Endodermal cell (in vitro differentiated cells): ENCODE results near the gene ABCG4. TPM values are rescaled to one million over a fixed set of nuclear protein-coding genes. Genes with fewer than 3 reads are reported as not detected.
"Not testable (repeated sequence)": the region's sequence is repeated elsewhere in the genome, so short reads cannot be mapped to it uniquely, and the experiment has no call there.

Experiments
- DNase-seq: peaks from one replicate; pipeline ENCODE4 v3.0.0-alpha.2; 2017
- H3K27ac ChIP-seq: 2 replicates; pipeline ENCODE4 v1.5.1; 2013; ENCODE audit warnings: mild to moderate bottlenecking, low read depth, low read length, moderate library complexity
- H3K27me3 ChIP-seq: 2 replicates; pipeline ENCODE4 v1.6.1; 2013; ENCODE audit warnings: mild to moderate bottlenecking, low read length, moderate library complexity; ENCODE audit not compliant: insufficient read depth, control insufficient read depth, poor library complexity, severe bottlenecking
- H3K36me3 ChIP-seq: 2 replicates; pipeline ENCODE4 v1.7.0; 2013; ENCODE audit warnings: mild to moderate bottlenecking, low read length, moderate library complexity; ENCODE audit not compliant: control insufficient read depth, insufficient read depth
- H3K4me1 ChIP-seq: one replicate; pipeline ENCODE4 v1.7.0; 2013; ENCODE audit warnings: low read length; ENCODE audit not compliant: control insufficient read depth, insufficient read depth
- H3K4me3 ChIP-seq: 2 replicates; pipeline ENCODE4 v1.5.1; 2013; ENCODE audit warnings: mild to moderate bottlenecking, low read length, moderate library complexity
- H3K9ac ChIP-seq: 2 replicates; pipeline ENCODE4 v1.6.1; 2013; ENCODE audit warnings: mild to moderate bottlenecking, low read length, moderate library complexity; ENCODE audit not compliant: poor library complexity, severe bottlenecking; ENCODE audit errors: extremely low read depth
- H3K9me3 ChIP-seq: 2 replicates; pipeline ENCODE4 v1.6.1; 2013; ENCODE audit warnings: mild to moderate bottlenecking, low read length, moderate library complexity; ENCODE audit not compliant: control insufficient read depth
- H3K27ac Mint-ChIP-seq: 2 replicates; pipeline ENCODE4 v1.8.0; 2020; ENCODE audit warnings: mixed read lengths
- H3K27me3 Mint-ChIP-seq: 2 replicates; pipeline ENCODE4 v1.8.0; 2021; ENCODE audit warnings: mild to moderate bottlenecking, mixed read lengths; ENCODE audit not compliant: insufficient read depth
- H3K36me3 Mint-ChIP-seq: 2 replicates; pipeline ENCODE4 v1.8.0; 2020; ENCODE audit warnings: low read depth, mixed read lengths
- H3K4me1 Mint-ChIP-seq: 2 replicates; pipeline ENCODE4 v1.8.0; 2020; ENCODE audit warnings: mixed read lengths
- H3K4me3 Mint-ChIP-seq: 2 replicates; pipeline ENCODE4 v1.8.0; 2020; ENCODE audit warnings: mild to moderate bottlenecking, moderate library complexity, mixed read lengths
- H3K9me3 Mint-ChIP-seq: 2 replicates; pipeline ENCODE4 v1.8.0; 2020; ENCODE audit warnings: mild to moderate bottlenecking, mixed read lengths
- WGBS, 2 experiments: methylation state at CpG; one replicate each; pipeline versions ENCODE4 v1.1.5 to v1.1.7; 2013; ENCODE audit warnings: missing lambda C conversion rate in 2 of 2, mixed read lengths in 1 of 2; ENCODE audit not compliant: insufficient coverage in 1 of 2, insufficient read length in 1 of 2; 5-methylcytosine and 5-hydroxymethylcytosine counted together
- total RNA-seq, 2 donors: library from RNA; stranded (reverse); fragmentation: NEBNext Ultra II Directional in 1 of 2; extraction: Animal tissue kit (Norgen Biotek cat#: 25700) in 1 of 2; gene quantifications; 2 replicates in 1 of 2; 3 replicates in 1 of 2; pipeline ENCODE4 v1.2.1, GENCODE V29; 2021
- TF ChIP-seq, protein P1 (sequence below): fragments of 200-600 bp; sonication (generic); conservative IDR thresholded peaks from 2 replicates; pipeline ENCODE4 v1.5.0; 2021; ENCODE audit warnings: antibody characterized with exemption, mild to moderate bottlenecking

Gene ABCG4
- total RNA-seq, 2 donors from 2014 or later = 1.5 to 1.8 TPM

DNA sequence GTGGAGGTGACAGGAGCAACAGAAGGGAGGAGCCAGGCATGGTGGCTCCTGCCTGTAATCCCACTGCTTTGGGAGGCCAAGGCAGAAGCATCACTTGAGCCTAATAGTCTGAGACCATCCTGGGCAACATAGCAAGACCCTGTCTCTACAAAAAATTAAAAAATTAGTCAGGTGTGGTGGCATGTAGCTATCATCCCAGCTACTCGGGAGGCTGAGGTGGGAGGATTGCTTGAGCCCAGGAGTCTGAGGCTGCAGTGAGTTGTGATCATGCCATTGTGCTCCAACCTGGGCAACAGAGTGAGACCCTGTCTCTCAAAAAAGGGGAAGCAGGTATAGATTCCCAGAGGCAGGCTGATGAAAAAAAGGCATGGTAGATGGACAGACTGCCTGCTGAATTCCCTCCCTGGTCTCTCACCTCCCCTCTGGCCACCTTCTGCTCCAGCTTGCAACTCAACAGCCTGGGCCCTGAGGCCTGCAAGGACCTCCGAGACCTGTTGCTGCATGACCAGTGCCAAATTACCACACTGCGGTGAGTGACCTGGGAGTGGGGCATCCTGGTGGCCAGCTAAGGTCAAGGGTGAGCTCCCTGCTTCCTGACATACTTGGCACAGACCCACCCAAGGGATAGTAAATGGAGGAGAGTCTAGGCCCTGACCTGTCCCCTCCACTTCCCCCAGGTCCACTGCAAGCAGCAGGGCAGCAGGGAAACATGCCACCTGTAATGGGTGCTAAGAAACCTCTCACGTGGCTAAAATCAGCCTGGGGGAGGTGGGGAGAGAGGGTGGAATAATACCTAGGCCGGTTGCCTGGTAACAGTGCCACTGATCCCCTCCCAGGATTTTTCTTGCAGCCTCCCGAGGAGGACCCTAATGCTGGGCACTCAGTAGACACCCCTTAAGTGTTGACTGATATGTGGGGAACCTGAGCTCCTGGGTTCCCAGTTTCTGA lies 32.2 kb downstream of the ABCG4 start:
- H3K27ac Mint-ChIP-seq = no peak overlapping the region

DNA sequence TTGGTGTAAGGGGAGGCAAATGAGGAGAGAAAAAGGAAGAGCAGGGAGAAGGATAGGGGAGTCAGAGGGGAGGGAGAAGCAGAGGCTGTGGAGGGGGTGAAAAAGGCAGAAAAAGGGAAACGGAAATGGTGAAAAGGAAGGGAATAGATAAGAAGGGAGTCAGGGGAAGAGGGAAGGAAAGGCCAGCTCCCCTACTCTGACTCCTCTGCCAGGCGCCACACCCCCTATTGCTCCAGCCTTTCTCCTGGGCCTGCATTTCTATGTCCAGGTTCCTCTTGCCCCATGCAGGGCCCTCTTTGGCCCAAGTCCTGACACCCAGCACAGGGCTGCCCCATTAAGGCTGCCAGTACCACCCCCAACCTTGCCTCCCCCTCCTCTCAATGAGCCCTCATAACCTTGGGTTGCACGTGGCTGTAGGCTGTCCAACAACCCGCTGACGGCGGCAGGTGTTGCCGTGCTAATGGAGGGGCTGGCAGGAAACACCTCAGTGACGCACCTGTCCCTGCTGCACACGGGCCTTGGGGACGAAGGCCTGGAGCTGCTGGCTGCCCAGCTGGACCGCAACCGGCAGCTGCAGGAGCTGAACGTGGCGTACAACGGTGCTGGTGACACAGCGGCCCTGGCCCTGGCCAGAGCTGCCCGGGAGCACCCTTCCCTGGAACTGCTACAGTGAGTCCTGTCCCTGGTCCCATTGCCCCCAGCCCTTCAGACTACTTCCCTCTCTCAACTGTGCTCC lies 33.0 kb downstream of the ABCG4 start:
- no peak overlapping the region for H3K27ac Mint-ChIP-seq
- H3K9me3 ChIP-seq = no peaks in the 10 kb centered on the region
- H3K36me3 Mint-ChIP-seq = peaks cover 17% of the 10 kb centered on the region
- no peak overlapping the region for H3K4me3 ChIP-seq
- no peak overlapping the region for H3K9ac ChIP-seq
- no peak overlapping the region for H3K4me3 Mint-ChIP-seq
- WGBS, 2 experiments = 88 to 92% methylated on average over 13 to 17 of the region's 17 CpGs
- H3K36me3 ChIP-seq = no peaks in the 10 kb centered on the region
- no peaks in the 10 kb centered on the region for H3K9me3 Mint-ChIP-seq
- H3K27me3 ChIP-seq = no peaks in the 10 kb centered on the region
- TF ChIP-seq, protein P1, sequence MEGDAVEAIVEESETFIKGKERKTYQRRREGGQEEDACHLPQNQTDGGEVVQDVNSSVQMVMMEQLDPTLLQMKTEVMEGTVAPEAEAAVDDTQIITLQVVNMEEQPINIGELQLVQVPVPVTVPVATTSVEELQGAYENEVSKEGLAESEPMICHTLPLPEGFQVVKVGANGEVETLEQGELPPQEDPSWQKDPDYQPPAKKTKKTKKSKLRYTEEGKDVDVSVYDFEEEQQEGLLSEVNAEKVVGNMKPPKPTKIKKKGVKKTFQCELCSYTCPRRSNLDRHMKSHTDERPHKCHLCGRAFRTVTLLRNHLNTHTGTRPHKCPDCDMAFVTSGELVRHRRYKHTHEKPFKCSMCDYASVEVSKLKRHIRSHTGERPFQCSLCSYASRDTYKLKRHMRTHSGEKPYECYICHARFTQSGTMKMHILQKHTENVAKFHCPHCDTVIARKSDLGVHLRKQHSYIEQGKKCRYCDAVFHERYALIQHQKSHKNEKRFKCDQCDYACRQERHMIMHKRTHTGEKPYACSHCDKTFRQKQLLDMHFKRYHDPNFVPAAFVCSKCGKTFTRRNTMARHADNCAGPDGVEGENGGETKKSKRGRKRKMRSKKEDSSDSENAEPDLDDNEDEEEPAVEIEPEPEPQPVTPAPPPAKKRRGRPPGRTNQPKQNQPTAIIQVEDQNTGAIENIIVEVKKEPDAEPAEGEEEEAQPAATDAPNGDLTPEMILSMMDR = no peak
- peaks cover 12% of the 10 kb centered on the region for H3K4me1 Mint-ChIP-seq
- H3K27ac ChIP-seq = no peak overlapping the region
- no peak for DNase-seq
- no peaks in the 10 kb centered on the region for H3K4me1 ChIP-seq
- H3K27me3 Mint-ChIP-seq = peaks cover 4% of the 10 kb centered on the region

More for the DNA sequence above, 32.2 kb downstream of the ABCG4 start:
- Histone ChIP-seq H3K4me3 (no peak overlapping the region), H3K4me1 (no peaks in the 10 kb centered on the region), H3K9ac (no peak overlapping the region), H3K27ac (no peak overlapping the region), H3K27me3 (no peaks in the 10 kb centered on the region), H3K36me3 (no peaks in the 10 kb centered on the region), H3K9me3 (no peaks in the 10 kb centered on the region)
- TF ChIP-seq, protein P1 = no peak
- Mint-ChIP-seq H3K36me3 (peaks cover 19% of the 10 kb centered on the region), H3K27me3 (peaks cover 1% of the 10 kb centered on the region), H3K4me1 (peaks cover 8% of the 10 kb centered on the region), H3K4me3 (no peak overlapping the region), H3K9me3 (no peaks in the 10 kb centered on the region)
- DNase-seq = no peak
- WGBS, 2 experiments = 84 to 89% methylated on average over 4 to 6 of the region's 6 CpGs

- Mint-ChIP-seq H3K4me1 (peaks cover 12% of the 10 kb centered on the region), H3K36me3 (peaks cover 14% of the 10 kb centered on the region)
- 79 to 89% methylated on average over 5 to 9 of the region's 9 CpGs for WGBS, 2 experiments
- DNase-seq, H3K27me3 ChIP-seq, H3K4me3 Mint-ChIP-seq, H3K9me3 ChIP-seq, H3K9me3 Mint-ChIP-seq, H3K9ac ChIP-seq, H3K4me1 ChIP-seq, H3K4me3 ChIP-seq, H3K27ac Mint-ChIP-seq, H3K27me3 Mint-ChIP-seq, H3K27ac ChIP-seq, H3K36me3 ChIP-seq: not testable (repeated sequence)
Measured at GRCh38 chr11:119184399-119184798, 35.5 kb downstream of the ABCG4 start.
